ENCODE measurements around the gene IRF4.

IRF4 gene

GRCh38 chr6:393391-394221, 2.1 kb downstream of the IRF4 start:
- Mint-ChIP-seq H3K27me3 (no peaks in the 10 kb centered on the region), H3K36me3 (peaks cover 62% of the 10 kb centered on the region), H3K9me3 (no peaks in the 10 kb centered on the region), H3K4me1 (peaks cover 68% of the 10 kb centered on the region), H3K4me3 (peak overlapping the region; percentile 92), H3K27ac (peak overlapping the region; percentile 93)
- peak; percentile 17 for ATAC-seq

DNA sequence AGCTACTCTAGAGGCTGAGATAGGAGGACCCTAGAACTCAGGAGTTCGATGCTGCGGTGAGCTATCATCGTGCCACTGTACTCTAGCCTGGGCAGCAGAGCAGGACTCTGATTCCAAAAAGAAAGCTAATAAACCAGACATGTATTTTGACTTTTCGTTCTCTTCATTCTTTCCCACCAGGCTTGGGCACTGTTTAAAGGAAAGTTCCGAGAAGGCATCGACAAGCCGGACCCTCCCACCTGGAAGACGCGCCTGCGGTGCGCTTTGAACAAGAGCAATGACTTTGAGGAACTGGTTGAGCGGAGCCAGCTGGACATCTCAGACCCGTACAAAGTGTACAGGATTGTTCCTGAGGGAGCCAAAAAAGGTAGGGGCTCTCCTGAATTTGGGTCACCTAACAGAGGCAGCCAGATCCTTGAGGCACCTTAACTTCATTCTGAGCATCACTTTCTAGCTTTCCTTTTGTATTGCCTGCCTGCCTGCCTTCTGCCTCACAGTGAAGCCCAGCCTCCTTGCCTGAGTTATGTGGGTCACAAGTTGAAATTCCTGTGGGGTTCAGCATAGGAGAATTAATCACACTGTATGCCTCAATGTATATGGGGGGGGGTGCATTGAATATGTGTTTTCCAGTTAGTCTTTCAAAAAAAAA, 3.2 kb downstream of the IRF4 start:
- peak overlapping the region; percentile 92 for H3K4me3 Mint-ChIP-seq
- ATAC-seq, result no peak
- peaks cover 70% of the 10 kb centered on the region for H3K4me1 Mint-ChIP-seq
- H3K27me3 Mint-ChIP-seq, result no peaks in the 10 kb centered on the region
- peaks cover 74% of the 10 kb centered on the region for H3K36me3 Mint-ChIP-seq
- H3K9me3 Mint-ChIP-seq, result no peaks in the 10 kb centered on the region
- H3K27ac Mint-ChIP-seq, result peak overlapping the region; percentile 93

DNA sequence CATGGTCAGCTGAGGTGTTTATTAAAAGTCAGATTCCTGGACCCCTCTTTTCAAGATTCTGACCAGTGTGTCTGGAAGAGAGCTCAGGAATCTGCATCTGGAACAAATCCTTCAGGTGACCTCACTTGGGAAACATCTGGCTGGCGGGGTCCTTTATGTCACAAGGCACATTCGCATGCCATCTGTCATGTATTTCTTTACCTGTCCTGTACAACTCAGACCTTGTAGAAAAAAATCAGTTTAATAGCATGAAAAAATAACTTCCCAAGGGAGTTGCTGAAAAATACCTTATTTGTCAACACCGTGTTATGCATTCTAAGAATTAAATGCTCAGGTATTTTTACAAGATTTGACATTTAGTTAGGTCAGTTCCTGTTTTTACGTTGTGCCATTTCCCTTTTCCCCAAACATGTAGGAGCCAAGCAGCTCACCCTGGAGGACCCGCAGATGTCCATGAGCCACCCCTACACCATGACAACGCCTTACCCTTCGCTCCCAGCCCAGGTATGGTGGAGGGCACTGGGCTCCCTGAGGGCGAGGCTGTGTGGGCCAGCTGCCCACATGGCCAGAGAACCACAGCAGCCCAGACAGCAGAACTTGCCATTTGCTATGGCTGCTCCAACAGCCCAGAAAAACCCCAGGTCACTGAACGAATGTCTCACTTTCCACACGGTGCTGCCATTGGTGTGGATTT, 4.0 kb downstream of the IRF4 start:
- ATAC-seq, result no peak
- Mint-ChIP-seq H3K27ac (peak overlapping the region; percentile 64), H3K27me3 (no peaks in the 10 kb centered on the region), H3K36me3 (peaks cover 80% of the 10 kb centered on the region), H3K9me3 (no peaks in the 10 kb centered on the region), H3K4me1 (peaks cover 67% of the 10 kb centered on the region), H3K4me3 (peak overlapping the region; percentile 92)

- Mint-ChIP-seq H3K4me1 (peaks cover 65% of the 10 kb centered on the region), H3K27ac (peak overlapping the region; percentile 64), H3K27me3 (no peaks in the 10 kb centered on the region), H3K9me3 (no peaks in the 10 kb centered on the region), H3K36me3 (peaks cover 84% of the 10 kb centered on the region), H3K4me3 (peak overlapping the region; percentile 92)
- no peak for ATAC-seq
Observed at GRCh38 chr6:396126-396520, 4.6 kb downstream of the IRF4 start.

GRCh38 chr6:397056-397455, 5.5 kb downstream of the IRF4 start:
- no peaks in the 10 kb centered on the region for H3K9me3 Mint-ChIP-seq
- H3K27ac Mint-ChIP-seq, result peak overlapping the region; percentile 64
- H3K4me1 Mint-ChIP-seq, result peaks cover 73% of the 10 kb centered on the region
- peak overlapping the region; percentile 72 for H3K4me3 Mint-ChIP-seq
- peaks cover 88% of the 10 kb centered on the region for H3K36me3 Mint-ChIP-seq
- no peak for ATAC-seq
- H3K27me3 Mint-ChIP-seq, result no peaks in the 10 kb centered on the region

DNA sequence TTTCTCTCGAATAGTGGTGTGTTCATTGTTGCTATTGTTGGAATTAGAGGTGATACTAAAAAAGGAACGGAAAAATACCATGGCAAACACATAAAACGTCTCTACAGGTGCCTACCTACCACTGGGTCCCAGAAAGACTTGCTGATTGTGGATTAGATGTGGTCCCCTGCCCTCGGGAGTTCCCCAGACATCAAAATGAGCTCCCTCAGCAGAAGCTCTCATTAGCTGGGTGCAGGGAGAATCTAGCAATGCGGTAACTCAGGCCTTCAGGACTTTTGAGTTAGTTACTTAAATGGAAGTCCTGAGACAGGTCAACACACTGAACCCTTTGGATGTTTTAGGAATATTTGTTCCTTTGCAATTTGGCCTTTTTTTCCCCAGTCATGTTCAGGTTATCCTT, 6.1 kb downstream of the IRF4 start:
- H3K4me1 Mint-ChIP-seq, result peaks cover 79% of the 10 kb centered on the region
- peak overlapping the region; percentile 72 for H3K4me3 Mint-ChIP-seq
- peaks cover 88% of the 10 kb centered on the region for H3K36me3 Mint-ChIP-seq
- peak overlapping the region; percentile 64 for H3K27ac Mint-ChIP-seq
- no peak for ATAC-seq
- no peaks in the 10 kb centered on the region for H3K27me3 Mint-ChIP-seq
- H3K9me3 Mint-ChIP-seq, result no peaks in the 10 kb centered on the region

- Mint-ChIP-seq H3K4me3 (peak overlapping the region; percentile 72), H3K36me3 (peaks cover 88% of the 10 kb centered on the region), H3K9me3 (no peaks in the 10 kb centered on the region), H3K27me3 (no peaks in the 10 kb centered on the region), H3K27ac (peak overlapping the region; percentile 64), H3K4me1 (peaks cover 83% of the 10 kb centered on the region)
- no peak for ATAC-seq
Observed at GRCh38 chr6:398065-398464, 6.5 kb downstream of the IRF4 start.

GRCh38 chr6:398558-399078, 7.1 kb downstream of the IRF4 start:
- no peak overlapping the region for H3K27ac Mint-ChIP-seq
- peaks cover 87% of the 10 kb centered on the region for H3K4me1 Mint-ChIP-seq
- no peaks in the 10 kb centered on the region for H3K27me3 Mint-ChIP-seq
- H3K4me3 Mint-ChIP-seq, result peak overlapping the region; percentile 42
- H3K36me3 Mint-ChIP-seq, result peaks cover 89% of the 10 kb centered on the region
- no peaks in the 10 kb centered on the region for H3K9me3 Mint-ChIP-seq
- ATAC-seq, result no peak

- peak; percentile 76 for ATAC-seq
- Mint-ChIP-seq H3K4me3 (peak overlapping the region; percentile 15), H3K27me3 (no peaks in the 10 kb centered on the region), H3K4me1 (peaks cover 90% of the 10 kb centered on the region), H3K9me3 (no peaks in the 10 kb centered on the region), H3K27ac (peak overlapping the region; percentile 72), H3K36me3 (peaks cover 92% of the 10 kb centered on the region)
Observed at GRCh38 chr6:399785-400534, 8.4 kb downstream of the IRF4 start.

DNA sequence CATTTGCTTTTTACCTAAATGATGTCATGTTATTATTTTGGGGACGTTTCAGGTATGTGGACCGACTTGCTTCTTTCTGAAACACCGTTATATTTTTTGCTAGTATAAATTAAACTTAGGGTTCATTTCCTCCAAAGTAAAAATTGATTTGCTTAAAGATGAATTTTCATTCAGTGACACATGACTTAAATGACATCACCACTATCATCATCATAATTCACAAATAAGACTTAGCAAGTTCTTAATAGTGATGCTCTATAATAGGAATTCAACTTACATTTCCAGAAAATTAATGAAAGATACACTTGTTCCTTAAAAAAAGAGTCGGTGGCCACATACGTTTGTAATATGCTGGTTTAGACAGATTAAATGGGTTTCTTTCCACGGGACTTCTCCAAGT, 9.3 kb downstream of the IRF4 start:
- ATAC-seq, result no peak
- H3K4me1 Mint-ChIP-seq, result peaks cover 88% of the 10 kb centered on the region
- peaks cover 92% of the 10 kb centered on the region for H3K36me3 Mint-ChIP-seq
- H3K27ac Mint-ChIP-seq, result peak overlapping the region; percentile 90
- H3K9me3 Mint-ChIP-seq, result no peaks in the 10 kb centered on the region
- H3K27me3 Mint-ChIP-seq, result no peaks in the 10 kb centered on the region
- H3K4me3 Mint-ChIP-seq, result peak overlapping the region; percentile 69

DNA sequence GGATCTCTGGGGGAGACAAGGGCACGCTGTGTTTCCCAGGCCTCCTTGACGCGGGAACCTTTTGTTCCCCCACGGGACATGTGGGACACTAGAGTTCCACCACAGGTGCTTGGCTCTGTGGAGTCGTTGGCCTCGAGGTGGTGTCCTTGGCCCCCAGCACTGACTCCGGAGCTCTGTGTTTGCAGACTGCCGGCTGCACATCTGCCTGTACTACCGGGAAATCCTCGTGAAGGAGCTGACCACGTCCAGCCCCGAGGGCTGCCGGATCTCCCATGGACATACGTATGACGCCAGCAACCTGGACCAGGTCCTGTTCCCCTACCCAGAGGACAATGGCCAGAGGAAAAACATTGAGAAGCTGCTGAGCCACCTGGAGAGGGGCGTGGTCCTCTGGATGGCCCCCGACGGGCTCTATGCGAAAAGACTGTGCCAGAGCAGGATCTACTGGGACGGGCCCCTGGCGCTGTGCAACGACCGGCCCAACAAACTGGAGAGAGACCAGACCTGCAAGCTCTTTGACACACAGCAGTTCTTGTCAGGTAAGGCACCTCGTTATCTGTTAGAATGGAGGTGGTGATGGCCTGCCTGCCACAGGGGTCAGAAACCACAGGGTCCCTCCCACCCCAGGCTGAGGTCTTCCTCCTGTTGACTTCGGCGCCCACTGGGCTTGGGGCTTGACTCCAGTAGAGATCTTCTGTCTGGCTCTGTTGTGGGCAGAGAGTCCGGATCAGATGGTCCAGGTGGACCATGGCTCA, 9.9 kb downstream of the IRF4 start:
- peak overlapping the region; percentile 69 for H3K4me3 Mint-ChIP-seq

DNA sequence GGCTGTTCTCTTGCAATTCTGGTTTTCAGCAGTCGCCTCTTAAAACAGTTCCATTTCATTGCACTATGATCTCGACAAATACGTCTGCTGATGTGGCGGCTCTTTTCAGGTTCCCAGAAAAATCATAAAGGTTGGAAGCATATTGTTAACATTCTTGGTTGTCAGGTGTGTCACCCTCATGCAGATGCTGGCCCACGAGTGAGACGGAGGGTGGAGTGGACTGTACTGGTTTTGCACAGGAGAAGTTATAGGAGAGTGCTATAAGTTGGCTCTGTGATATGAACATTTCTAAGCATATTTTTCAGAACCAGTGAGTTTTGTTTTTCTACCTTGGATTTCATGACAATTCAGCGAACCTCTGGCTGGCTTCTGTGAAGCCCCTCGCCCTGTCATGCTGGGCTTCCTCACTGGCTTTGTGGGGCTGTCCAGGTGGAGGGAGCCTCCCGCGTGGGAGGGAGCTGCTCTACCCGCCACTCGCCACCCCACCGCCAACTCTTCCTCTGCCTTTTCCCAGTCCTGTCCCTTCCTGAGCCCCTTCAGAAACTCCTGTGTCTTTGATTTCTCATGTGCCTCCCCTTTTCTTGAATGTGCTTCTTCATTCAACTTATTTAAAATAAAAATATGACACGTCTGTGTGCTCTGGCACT, 10.6 kb downstream of the IRF4 start:
- H3K36me3 Mint-ChIP-seq, result peaks cover 91% of the 10 kb centered on the region
- peak overlapping the region; percentile 90 for H3K27ac Mint-ChIP-seq
- H3K4me1 Mint-ChIP-seq, result peaks cover 85% of the 10 kb centered on the region
- H3K4me3 Mint-ChIP-seq, result peak overlapping the region; percentile 69
- no peaks in the 10 kb centered on the region for H3K9me3 Mint-ChIP-seq
- ATAC-seq, result no peak
- H3K27me3 Mint-ChIP-seq, result no peaks in the 10 kb centered on the region

More for the DNA sequence above, 9.9 kb downstream of the IRF4 start:
- Mint-ChIP-seq H3K9me3 (no peaks in the 10 kb centered on the region), H3K36me3 (peaks cover 91% of the 10 kb centered on the region), H3K27ac (peak overlapping the region; percentile 90), H3K4me1 (peaks cover 89% of the 10 kb centered on the region), H3K27me3 (no peaks in the 10 kb centered on the region)
- ATAC-seq, result no peak

- Mint-ChIP-seq H3K4me1 (peaks cover 77% of the 10 kb centered on the region), H3K36me3 (peaks cover 90% of the 10 kb centered on the region), H3K4me3 (peak overlapping the region; percentile 69), H3K27ac (peak overlapping the region; percentile 90), H3K27me3 (no peaks in the 10 kb centered on the region), H3K9me3 (no peaks in the 10 kb centered on the region)
- ATAC-seq, result peak; percentile 56
Observed at GRCh38 chr6:402901-403658, 11.5 kb downstream of the IRF4 start.
